ENCODE results near the gene C8A.

The C8A gene

DNA sequence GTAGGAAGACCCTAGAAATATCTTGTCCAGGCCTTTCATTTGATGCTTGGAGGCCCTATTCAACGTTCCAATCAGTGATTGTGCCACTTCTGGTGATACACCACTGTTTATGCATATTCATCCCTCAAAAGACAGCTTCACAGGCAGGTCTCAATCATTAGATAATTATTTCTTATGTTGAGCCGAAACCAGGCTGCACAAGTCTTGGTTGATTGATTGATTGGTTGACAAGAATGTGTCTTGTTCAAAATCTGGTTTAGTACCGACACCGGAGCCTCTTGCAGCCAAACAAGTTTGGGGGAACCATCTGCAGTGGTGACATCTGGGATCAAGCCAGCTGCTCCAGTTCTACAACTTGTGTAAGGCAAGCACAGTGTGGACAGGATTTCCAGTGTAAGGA is 20.1 kb downstream of the C8A start:
- Histone ChIP-seq H3K27ac (no peak overlapping the region), H3K4me3 (no peak overlapping the region)

DNA sequence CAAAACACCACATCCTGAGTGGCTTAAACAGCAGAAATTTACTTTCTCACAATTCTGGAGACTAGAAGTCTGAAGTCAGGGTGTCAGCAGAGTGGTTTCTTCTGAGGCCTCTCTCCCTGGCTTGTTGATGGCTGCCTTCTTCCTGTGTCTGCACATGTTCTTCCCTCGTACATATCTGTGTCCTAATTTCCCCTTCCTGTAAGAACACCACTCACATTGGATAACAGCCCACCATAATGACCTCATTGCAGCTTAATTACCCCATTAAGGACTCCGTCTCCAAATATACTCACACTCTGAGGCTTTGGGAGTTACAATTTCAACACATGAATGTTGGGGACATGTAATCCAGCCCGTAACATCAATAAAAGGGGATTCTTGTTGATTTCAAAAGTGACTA is 23.4 kb downstream of the C8A start:
- Histone ChIP-seq H3K27ac (no peak overlapping the region), H3K4me3 (no peak overlapping the region)

DNA sequence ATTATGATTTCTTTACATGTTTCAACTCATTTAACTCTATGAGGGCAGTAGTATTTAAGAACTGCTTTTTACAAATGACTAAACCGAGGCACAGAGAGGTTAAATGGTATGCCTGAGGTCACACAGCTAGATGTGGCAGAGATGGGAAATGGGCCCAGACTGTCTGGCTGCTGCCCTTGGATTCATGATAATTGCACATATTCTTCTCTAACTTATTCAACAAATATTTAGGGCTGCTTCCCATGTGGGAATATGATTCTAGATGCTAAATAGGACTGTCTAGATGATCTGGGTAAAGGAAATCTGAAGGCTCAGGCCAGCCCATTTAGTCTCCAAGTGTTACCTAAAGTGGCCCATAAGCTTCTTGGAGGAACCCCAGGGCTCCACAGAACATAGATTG is 26.2 kb downstream of the C8A start:
- Histone ChIP-seq H3K27ac (no peak overlapping the region), H3K4me3 (no peak overlapping the region)

DNA sequence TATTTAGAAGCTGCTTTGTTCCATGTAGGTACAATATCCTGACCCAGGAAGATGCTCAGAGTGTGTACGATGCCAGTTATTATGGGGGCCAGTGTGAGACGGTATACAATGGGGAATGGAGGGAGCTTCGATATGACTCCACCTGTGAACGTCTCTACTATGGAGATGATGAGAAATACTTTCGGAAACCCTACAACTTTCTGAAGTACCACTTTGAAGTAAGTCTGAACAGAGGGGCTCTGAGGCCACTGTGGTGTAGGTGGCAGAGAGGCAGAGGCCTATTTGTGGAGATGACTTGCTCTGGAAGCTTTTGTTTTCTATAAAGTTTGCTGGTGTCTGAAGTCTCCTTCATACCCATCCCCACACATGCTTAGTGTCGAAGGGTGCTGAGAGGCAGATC is 26.8 kb downstream of the C8A start:
- Histone ChIP-seq H3K27ac (no peak overlapping the region), H3K4me3 (no peak overlapping the region)

DNA sequence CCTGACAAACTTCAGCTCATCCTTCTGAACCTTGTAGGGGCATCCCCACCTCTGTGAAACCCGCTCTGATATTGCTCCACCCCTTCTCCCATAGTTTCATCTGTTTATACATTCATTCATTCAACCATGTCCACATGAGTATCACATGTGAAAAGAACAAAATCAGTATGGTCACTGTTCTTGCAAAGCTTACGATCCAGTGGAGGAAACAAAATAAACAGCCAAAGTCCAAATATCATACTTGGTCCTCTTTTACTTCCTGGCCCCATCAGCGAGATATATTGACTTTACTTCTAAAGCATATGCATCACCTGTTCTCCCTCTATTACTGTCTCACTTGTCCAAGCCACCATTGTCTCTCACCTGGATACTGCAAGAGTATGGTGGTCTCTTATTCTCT is 35.6 kb downstream of the C8A start:
- H3K27ac ChIP-seq: no peak overlapping the region
- no peak overlapping the region for H3K4me3 ChIP-seq

DNA sequence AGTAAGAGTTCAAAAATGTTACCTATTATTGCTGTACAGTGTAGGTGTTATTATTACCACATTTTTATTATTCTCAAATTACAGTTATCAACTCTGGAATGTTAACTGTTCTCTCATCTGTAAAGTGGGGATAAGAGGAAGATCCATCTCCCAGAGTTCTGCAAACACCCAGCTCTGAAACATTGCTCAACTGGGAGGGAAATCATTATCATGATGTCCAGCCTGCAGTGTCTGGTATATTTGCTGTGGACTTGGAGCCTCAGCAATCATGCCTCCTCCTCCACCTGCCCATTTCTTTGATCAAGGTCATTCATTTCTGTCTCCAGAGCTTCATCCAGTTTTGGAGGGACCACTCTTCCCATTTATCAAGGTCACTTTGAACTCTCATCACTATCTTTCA is 39.4 kb downstream of the C8A start:
- no peak overlapping the region for H3K27ac ChIP-seq
- no peak overlapping the region for H3K4me3 ChIP-seq

DNA sequence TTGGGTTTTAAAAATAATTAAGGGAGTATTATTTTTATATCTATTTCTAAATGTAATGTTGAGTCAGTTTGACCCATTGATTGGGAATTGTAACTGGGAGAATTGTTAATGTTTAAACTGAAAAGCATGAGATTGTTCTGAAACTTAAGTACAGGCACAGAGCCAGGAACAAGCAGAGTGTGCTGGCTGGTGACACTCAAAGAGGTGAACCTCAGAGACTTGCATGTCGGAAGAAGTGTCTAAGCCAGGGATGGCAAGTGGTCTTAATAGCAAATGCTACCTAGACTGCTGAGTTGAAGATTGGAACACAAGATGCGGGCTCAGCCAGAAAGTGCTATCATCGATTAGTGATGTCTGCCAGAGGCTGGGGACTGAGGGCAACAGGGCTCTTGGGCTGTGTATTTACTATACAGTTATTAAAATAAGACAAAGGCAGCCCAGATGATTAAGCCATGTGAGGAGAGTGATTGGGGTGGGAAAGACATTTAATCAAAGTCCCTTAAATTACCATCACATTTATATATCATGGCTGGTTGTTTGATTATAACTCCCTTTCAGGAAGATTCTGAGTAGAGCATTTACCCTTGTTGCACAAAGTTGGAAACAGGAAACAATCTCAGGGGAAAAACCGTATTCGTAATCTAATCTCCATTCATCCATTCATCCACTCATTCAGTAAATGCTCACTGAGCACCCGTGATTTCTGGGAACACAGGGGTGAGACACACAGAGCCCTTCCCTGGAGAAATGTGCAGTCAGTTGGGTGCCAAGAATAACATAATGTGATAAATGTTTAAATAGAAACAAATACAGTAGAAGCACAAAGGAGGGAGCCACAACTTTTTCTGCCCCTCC is 42.8 kb downstream of the C8A start:
- H3K27ac ChIP-seq: no peak overlapping the region
- no peak overlapping the region for H3K4me3 ChIP-seq

DNA sequence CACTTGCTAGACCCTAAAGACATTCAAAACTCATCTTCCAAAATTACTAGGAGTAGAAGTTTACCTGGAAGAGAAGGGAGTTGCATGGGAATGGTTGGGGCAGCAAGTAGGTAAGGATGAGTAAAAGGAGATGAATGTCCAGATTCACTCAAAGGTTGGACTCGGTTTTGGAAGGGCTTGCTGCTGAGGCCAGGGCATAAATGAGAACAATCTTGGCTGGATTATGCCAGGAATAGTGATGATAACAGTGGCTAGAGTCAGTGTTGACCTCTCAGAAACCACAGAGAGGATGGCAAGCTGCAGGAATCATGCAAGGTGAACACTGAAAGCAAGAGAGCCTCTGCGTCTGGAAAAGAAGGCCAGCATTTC is 43.4 kb downstream of the C8A start:
- H3K27ac ChIP-seq: no peak overlapping the region

DNA sequence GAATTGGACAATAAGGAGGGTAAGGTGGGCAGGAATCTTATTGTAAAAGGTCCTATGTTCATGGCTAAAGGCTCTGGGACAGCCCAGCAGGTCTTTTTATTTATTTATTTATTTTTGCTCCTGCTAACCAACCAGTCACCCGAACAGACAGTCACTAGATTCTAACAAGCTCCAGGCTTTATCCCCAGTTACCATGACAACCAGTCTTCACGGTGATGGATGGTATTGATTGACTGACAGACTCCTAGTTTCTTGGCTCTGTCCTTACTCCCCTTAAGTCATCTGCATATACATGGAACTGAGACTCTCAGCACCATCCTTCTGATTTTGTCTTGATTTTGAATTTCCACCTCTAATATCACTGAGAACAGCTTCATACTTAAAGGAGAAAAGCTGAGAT is 44.3 kb downstream of the C8A start:
- Histone ChIP-seq H3K4me3 (no peak overlapping the region), H3K27ac (no peak overlapping the region)

More for the DNA sequence above, 43.4 kb downstream of the C8A start:
- no peak overlapping the region for H3K4me3 ChIP-seq

DNA sequence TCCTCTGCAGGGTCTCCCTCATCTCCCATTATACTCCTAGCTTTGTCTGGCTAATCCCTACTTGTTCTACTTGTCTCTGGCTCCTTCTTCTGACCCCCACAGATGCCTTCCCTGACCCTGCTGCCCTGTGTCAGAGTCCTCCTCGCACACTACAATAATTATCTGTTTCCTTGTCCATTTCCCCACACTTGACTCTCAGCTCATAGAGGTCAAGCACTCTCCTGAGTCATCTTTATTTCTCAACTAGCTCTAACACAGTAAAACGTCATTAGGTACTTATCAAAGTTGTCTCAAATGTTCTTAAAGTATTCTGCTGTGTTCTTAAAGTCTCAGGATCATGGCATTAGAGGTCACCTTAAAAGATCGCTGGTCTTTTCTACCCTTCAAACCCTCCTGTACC is 47.1 kb downstream of the C8A start:
- Histone ChIP-seq H3K27ac (no peak overlapping the region), H3K4me3 (no peak overlapping the region)

DNA sequence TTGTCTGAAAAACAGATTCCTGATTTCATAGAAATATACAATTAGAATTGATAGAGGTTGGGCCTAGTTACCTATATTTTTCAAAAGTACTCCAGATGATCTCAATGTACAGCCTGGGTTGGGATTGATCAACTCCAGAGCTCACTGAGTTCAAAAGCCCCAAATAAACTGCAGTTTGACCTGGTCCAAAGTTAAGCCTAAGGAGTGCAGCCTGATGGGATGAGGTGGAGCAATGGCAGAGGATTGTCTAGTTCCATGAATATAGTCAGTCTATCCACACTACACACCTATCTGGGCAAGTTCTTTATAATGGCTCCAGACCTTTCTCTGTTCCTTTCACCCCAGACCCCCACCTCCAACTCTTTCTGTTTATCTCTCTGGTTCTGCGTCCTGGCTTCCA is 49.2 kb downstream of the C8A start:
- H3K4me3 ChIP-seq: no peak overlapping the region
- no peak overlapping the region for H3K27ac ChIP-seq

DNA sequence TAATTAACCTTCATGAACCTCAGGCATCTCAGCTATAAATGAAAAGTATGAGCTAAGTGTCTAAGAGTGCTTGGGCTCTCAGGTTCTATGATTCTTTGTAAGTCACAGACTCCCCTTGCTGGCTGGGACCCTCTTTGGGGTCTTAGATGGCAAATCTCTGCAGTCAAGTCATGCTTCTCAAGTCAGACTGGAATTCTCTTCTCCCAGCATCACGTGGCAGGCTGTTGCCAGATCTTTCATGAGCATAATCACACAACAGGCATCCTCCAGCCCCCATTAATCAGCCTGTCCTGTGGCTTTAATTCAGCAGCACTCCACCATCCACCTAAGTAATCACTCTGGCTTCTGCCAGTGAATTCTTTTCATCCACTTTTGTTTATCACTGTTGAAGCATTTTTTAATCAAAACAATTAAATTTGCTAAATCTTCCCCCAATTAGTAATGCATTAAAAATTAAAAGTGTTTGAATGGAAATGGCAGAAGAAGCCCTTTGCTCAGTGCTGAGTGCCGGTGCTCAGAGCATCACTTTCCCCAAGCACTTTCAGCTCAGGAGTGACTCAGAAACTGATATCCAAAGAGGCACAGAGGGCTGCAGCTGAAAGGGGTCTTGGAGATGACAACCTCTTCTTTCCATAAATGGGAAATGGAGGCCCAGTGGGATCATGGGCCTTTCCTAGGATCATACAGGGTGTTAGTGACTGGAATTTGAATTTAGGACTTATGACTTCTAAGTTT is 50.2 kb downstream of the C8A start:
- no peak overlapping the region for H3K27ac ChIP-seq

DNA sequence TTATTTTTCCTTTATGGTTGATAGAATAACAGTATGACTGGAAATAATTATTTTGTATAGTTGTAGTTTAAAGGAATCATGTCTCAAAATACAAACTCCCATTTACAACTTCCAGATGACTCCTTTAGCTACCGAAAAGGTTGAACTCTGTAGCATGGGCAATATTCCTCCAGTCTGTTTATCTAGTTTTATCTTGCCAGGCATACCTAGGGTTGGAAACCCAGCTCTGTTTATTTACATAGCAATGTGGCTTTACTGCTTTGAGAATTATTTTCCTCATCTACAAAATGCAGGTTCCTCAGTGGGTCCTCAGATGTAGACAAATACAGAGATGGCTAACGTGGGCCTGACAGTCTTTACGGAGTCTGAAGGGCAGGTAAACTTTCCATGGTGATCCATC is 51.1 kb downstream of the C8A start:
- H3K27ac ChIP-seq: no peak overlapping the region
- no peak overlapping the region for H3K4me3 ChIP-seq

More for the DNA sequence above, 50.2 kb downstream of the C8A start:
- H3K4me3 ChIP-seq: no peak overlapping the region

DNA sequence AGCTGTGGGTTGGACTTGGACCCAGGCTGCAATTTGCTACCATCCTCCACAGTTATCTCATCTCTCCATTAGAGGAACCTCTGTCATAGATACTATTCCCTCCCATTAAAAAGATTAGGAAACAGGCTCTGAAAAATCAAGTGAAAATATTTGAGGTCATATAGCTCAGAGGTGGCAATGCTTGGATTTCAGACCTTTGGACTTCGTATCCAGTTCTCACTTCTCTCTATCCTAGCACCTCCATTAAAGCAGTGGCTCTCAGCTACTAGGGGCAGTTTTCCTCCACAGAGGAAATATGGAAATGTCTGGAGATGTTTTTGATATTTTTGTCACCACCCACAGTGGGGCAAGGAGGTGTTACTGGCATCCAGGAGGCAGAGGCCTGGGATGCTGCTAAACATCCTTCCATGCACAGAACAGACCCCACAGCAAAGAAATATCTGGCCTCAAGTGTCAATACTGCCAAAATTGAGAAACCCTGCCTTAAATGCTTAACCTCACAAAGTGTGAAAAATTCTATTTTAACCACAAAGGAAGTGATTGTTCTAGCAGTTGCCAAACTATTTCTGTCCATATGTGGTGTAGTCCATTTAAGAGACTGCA is 54.1 kb downstream of the C8A start:
- no peak overlapping the region for H3K4me3 ChIP-seq
- no peak overlapping the region for H3K27ac ChIP-seq

DNA sequence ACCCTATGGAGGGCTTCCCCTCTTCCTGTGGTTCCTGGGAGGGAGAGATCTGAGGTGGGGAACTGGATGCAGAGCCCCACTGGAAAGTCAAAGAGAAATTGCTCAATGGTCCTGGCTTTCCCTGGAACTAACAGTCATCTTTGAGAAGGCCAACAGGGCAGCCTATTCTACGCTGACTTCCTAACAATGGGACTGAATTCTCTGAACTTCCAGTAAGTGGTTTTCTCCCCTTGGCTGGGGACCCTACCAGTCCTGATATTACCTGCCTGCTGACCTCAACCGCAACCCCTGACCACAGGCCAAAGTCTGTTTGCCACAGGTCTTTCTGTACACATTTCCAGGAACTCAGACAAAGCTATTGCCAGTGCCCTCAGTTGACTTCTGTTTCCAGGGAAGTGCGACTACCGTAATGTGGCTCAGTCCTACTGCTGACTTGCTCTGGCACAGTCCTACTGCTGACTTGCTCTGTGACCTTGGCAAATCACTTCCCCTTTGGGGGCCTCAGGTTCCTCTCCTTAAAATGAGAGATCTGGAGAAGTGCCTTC is 55.9 kb downstream of the C8A start:
- no peak overlapping the region for H3K27ac ChIP-seq
- no peak overlapping the region for H3K4me3 ChIP-seq

DNA sequence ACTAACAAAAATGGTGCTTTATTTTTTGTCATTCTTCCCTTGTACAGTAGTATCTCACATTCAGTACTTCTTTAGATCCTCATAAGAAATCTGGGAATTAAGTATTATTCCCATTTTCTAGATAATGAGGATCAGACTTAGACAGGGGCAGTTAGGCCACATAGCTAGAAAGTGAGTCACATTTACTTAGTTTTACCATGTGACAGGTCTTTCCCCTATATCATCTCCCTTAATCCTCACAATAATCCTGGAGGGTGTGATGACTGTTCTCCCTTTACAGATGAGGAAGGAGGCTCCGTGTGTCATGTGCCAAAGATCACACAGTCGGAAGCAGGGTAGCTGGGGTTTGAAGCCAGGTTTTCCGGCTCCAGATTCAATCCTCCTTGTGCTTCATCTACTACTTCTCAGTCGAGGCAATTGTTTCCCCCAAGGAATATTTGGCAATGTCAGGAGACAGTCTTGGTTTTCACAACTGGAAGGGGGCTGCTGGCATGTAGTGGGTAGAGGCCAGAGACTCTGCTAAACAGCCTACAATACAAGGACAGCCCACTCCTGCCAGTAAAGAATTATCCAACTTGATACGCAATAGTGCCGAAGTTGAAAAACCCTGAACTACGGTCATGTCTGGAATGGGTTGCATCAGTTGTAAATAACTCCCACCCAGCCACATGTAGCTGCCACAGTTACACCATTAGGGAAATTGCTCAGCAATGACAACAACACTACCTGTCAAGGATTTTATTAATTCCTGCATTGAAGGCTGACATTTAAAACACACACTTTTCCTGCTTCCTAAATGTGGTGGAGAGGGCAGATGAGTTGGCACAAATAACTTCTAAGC is 56.7 kb downstream of the C8A start:
- Histone ChIP-seq H3K4me3 (no peak overlapping the region), H3K27ac (no peak overlapping the region)

DNA sequence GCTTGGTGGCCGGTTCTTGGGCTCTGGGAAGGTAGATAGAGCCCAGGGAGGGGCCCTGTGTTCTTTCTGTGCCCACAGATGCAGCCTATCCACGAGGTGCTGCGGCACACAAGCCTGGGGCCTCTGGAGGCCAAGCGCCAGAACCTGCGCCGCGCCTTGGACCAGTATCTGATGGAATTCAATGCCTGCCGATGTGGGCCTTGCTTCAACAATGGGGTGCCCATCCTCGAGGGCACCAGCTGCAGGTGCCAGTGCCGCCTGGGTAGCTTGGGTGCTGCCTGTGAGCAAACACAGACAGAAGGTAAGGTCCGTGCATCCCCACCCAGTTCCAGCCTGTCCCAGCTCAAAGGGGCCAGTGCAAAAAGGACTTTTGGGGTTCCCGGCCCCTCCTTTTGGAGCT is 57.7 kb downstream of the C8A start:
- no peak overlapping the region for H3K4me3 ChIP-seq
- no peak overlapping the region for H3K27ac ChIP-seq

DNA sequence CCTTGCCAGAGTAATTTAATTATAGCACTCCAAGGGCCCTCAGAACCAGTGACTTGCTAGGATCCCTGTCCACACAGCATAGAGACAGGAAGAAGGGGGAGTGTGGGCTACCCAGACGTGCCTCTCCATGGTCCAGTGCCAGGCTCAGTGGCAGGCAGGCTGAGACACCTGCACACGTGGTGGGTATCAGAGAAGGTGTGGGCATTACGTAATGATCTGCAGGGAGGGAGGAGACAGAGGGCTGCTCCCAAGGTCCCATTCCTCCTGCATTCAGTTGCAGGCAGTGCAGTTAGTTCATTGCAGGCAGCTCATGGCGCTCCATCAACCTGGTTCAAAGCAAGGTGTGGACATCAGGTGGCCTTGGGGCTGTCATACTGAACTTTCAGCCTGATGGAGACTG is 61.4 kb downstream of the C8A start:
- Histone ChIP-seq H3K4me3 (no peak overlapping the region), H3K27ac (no peak overlapping the region)

DNA sequence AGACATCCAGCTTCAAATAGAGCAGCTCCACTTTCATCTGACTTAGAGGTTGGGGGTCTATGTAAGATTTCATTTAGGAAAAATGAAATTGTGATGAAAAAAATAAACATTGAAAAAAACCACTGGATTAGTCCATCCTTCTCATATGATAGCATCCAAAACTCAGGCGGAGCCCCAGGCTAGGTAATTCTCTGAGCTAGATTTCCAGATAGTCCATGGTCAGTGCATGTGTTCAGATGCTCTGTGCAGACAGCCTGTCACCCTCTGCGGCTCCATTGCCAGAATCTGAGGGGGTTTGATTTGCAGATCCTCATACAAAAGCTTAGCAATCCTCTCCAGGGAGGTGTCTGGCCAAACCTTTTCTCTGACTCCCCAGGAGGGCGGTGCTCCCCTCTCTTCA is 62.0 kb downstream of the C8A start:
- no peak overlapping the region for H3K4me3 ChIP-seq
- H3K27ac ChIP-seq: no peak overlapping the region

DNA sequence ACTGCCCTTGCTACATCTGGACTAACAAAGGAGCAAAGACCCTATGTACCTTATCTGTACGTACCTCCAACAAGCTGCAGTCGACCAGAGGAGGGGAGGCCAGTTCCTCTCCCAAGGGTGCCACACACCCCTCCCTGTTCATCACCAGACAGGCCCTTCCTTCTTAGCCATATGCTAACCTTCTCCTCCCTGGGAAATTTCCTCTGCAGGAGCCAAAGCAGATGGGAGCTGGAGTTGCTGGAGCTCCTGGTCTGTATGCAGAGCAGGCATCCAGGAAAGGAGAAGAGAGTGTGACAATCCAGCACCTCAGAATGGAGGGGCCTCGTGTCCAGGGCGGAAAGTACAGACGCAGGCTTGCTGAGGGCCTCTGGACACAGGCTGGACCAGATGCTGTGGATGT is 62.8 kb downstream of the C8A start:
- no peak overlapping the region for H3K27ac ChIP-seq
- H3K4me3 ChIP-seq: no peak overlapping the region
